VCaP (cell line): ENCODE measurements around the gene DDN.

ENCODE experiments used
- H3K27ac ChIP-seq: fragments of 450-650 bp; 2 replicates; pipeline ENCODE4 v1.5.1; 2017
- CTCF ChIP-seq: fragments of 450-650 bp; conservative IDR thresholded peaks from 2 replicates; pipeline ENCODE4 v1.5.1; 2017; ENCODE audit warnings: mild to moderate bottlenecking, moderate library complexity

DDN gene

DNA sequence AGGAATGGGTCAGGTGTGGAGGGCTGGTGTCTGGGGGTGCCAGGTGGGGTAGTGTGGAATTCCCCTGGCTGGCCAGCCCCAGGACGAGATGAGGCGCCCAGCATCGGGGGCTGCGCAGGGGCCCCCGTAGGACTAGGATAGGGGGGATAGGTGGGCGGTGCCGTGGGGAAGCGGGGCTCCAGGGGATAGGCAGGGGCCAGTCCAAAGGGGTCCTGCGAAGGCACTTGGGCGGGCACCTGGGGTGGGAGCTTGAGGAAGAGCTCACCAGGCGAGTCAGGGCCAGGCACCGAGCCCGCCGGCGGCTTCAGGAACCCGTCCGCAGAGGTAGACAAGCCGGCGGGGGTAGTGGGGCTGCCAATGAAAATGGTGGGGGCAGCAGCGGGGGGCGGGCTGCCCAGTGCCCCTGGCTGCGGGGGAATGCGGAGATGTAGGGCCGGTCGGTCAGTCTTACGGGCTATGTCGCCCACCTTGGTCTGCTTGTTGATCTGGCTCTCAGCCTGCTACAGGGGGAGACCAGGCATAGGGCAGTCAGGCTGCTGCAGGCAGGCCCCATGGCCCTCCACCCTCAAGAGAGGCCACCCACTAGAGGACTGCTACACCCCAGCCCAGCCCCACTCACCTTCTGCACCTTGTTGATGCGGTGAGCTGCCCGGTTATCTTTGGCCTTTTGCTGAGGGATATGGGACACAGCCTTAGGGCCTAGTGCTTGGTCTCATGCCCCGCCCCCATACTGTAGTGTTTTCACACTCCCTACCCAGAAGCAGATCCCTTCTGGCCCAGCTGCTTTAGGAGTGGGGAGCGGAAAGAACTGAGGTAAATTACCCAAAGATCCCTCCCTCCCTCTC is 42.1 kb upstream of the DDN start:
- no peak for TF ChIP-seq CTCF
- no peak overlapping the region for H3K27ac ChIP-seq

DNA sequence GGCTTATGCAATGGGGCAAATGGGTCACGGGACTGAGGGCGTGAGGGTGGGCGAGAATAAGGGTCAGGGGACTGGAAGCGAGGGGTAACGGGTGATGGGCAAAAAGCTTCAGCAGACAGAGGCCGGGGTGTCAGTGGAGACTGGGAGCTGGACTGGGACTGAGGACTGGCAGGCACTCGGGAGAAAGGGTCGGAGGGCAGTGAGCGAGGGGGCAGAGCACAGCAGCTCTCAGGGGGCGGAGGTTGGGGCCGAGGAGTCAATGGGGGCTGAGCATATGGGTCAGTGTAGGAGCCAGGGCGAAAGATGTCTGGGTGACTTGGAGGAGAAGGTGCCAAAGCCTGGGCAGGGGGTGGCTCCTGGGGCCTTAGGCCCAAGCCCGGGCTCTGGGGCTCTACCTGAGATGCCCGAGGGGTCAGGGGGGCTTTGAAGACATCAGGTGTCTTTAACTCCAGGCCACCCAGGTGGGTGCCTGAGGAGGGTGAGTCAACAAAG is 41.2 kb upstream of the DDN start:
- no peak overlapping the region for H3K27ac ChIP-seq
- no peak for TF ChIP-seq CTCF

- TF ChIP-seq CTCF = no peak
- H3K27ac ChIP-seq = no peak overlapping the region
Measured at GRCh38 chr12:49039421-49040363, 40.5 kb upstream of the DDN start.

GRCh38 chr12:49038291-49038955 is 39.2 kb upstream of the DDN start:
- H3K27ac ChIP-seq = no peak overlapping the region
- TF ChIP-seq CTCF = no peak

DNA sequence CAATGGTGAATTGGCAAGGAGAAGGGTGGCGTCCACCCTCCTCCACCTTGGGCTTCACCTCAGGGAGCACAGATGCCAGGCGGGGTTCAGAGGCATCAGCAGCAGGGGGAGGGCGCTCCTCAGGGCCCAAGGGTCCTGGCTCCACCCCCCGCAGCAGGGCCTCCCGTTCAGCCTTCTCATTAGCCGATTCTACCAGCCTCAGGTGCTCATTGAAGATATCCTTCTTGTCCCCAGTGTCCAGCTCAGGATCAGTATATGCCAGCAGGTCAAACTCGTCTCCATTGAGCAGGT is 38.7 kb upstream of the DDN start:
- H3K27ac ChIP-seq = no peak overlapping the region
- no peak for TF ChIP-seq CTCF

GRCh38 chr12:49037111-49037946 is 38.2 kb upstream of the DDN start:
- no peak for TF ChIP-seq CTCF
- no peak overlapping the region for H3K27ac ChIP-seq
